WTC11 (cell line): ENCODE data around the gene CAV3. TPM values are rescaled to one million over a fixed set of nuclear protein-coding genes. Genes with fewer than 3 reads are reported as not detected.

Source experiments
- ATAC-seq: fragments of 200-7000 bp; cut with Tn5 transposase; 2 replicates; pipeline ENCODE4 v1.10.0; 2021; ENCODE audit warnings: mild to moderate bottlenecking, moderate library complexity
- CTCF ChIA-PET: fragments of 300-600 bp; sonication (Branson Sonifier 250); formaldehyde crosslinking; loops from one replicate; lab custom pipeline; 2021; ENCODE audit warnings: antibody characterized with exemption; lab: Charles Lee
- POLR2A ChIA-PET: fragments of 350-600 bp; sonication (Branson Sonifier 250); formaldehyde crosslinking; loops from one replicate; lab custom pipeline; 2021; ENCODE audit warnings: antibody characterized with exemption; lab: Charles Lee
- DNase-seq: peaks from one replicate; pipeline ENCODE4 v3.0.0; 2021; ENCODE audit warnings: low spot score
- H3K27ac Mint-ChIP-seq: 2 replicates; pipeline ENCODE4 v1.8.0; 2021; ENCODE audit warnings: mixed read lengths
- H3K27me3 Mint-ChIP-seq: 2 replicates; pipeline ENCODE4 v1.8.0; 2021; ENCODE audit warnings: low read depth, mild to moderate bottlenecking, moderate library complexity, mixed read lengths
- H3K36me3 Mint-ChIP-seq: 2 replicates; pipeline ENCODE4 v1.8.0; 2021; ENCODE audit warnings: mixed read lengths
- H3K4me1 Mint-ChIP-seq: 2 replicates; pipeline ENCODE4 v1.8.0; 2022; ENCODE audit warnings: mixed read lengths
- H3K4me3 Mint-ChIP-seq: 2 replicates; pipeline ENCODE4 v1.8.0; 2021; ENCODE audit warnings: mild to moderate bottlenecking, moderate library complexity, mixed read lengths
- H3K9me3 Mint-ChIP-seq: 2 replicates; pipeline ENCODE4 v1.8.0; 2021; ENCODE audit warnings: mixed read lengths
- ARID4B ChIP-seq: sonication (generic); formaldehyde crosslinking; IDR thresholded peaks from 2 replicates; pipeline ENCODE4 v1.8.0; 2023; ENCODE audit warnings: missing genetic modification reagents, mild to moderate bottlenecking, borderline replicate concordance
- ATF6 ChIP-seq: sonication (generic); formaldehyde crosslinking; IDR thresholded peaks from 2 replicates; pipeline ENCODE4 v1.8.1; 2023; ENCODE audit warnings: mild to moderate bottlenecking, missing genetic modification reagents
- CREM ChIP-seq: sonication (generic); formaldehyde crosslinking; IDR thresholded peaks from 2 replicates; pipeline ENCODE4 v1.8.1; 2022; ENCODE audit warnings: mild to moderate bottlenecking, missing genetic modification reagents, moderate library complexity
- ETV6 ChIP-seq: sonication (generic); formaldehyde crosslinking; IDR thresholded peaks from 2 replicates; pipeline ENCODE4 v1.8.1; 2022; ENCODE audit warnings: mild to moderate bottlenecking, missing genetic modification reagents
- GTF2I ChIP-seq: fragments of 250-450 bp; sonication (Bioruptor Pico); conservative IDR thresholded peaks from 2 replicates; pipeline ENCODE4 v1.4.0; 2021; ENCODE audit warnings: mild to moderate bottlenecking
- HMGA2 ChIP-seq: fragments of 250-450 bp; sonication (Bioruptor Pico); IDR thresholded peaks from 2 replicates; pipeline ENCODE4 v1.4.0; 2021; ENCODE audit warnings: mild to moderate bottlenecking, moderate library complexity
- HMGXB4 ChIP-seq: sonication (generic); formaldehyde crosslinking; IDR thresholded peaks from 2 replicates; pipeline ENCODE4 v1.8.1; 2023; ENCODE audit warnings: mild to moderate bottlenecking, moderate library complexity, missing genetic modification reagents
- KAT7 ChIP-seq: sonication (generic); formaldehyde crosslinking; IDR thresholded peaks from 2 replicates; pipeline ENCODE4 v1.8.1; 2023; ENCODE audit warnings: missing genetic modification reagents, mild to moderate bottlenecking, borderline replicate concordance
- MXD4 ChIP-seq: fragments of 250-450 bp; sonication (Bioruptor Pico); IDR thresholded peaks from 2 replicates; pipeline ENCODE4 v1.8.0; 2021; ENCODE audit warnings: mild to moderate bottlenecking, moderate library complexity, borderline replicate concordance
- NR1H2 ChIP-seq: sonication (generic); formaldehyde crosslinking; IDR thresholded peaks from 2 replicates; pipeline ENCODE4 v1.9.0; 2021; ENCODE audit warnings: mild to moderate bottlenecking, moderate library complexity, missing genetic modification reagents
- NR3C1 ChIP-seq: sonication (generic); formaldehyde crosslinking; conservative IDR thresholded peaks from 2 replicates; pipeline ENCODE4 v1.8.1; 2023; ENCODE audit warnings: low read depth, mild to moderate bottlenecking, missing genetic modification reagents
- SMAD4 ChIP-seq: sonication (generic); formaldehyde crosslinking; IDR thresholded peaks from 2 replicates; pipeline ENCODE4 v1.8.0; 2022; ENCODE audit warnings: mild to moderate bottlenecking, missing genetic modification reagents
- SP1 ChIP-seq: sonication (generic); formaldehyde crosslinking; conservative IDR thresholded peaks from 2 replicates; pipeline ENCODE4 v1.8.1; 2022; ENCODE audit warnings: missing genetic modification reagents
- ZNF232 ChIP-seq: sonication (generic); formaldehyde crosslinking; IDR thresholded peaks from 2 replicates; pipeline ENCODE4 v1.8.0; 2022; ENCODE audit warnings: mild to moderate bottlenecking, missing genetic modification reagents
- ZNF263 ChIP-seq: sonication (generic); formaldehyde crosslinking; IDR thresholded peaks from 2 replicates; pipeline ENCODE4 v1.8.1; 2022; ENCODE audit warnings: low read depth, mild to moderate bottlenecking, moderate library complexity, missing genetic modification reagents
- total RNA-seq: library from RNA; stranded (reverse); gene quantifications from 3 replicates; pipeline ENCODE4 v1.2.3, GENCODE V29; 2021
- TF ChIP-seq, protein P1 (sequence below): sonication (generic); formaldehyde crosslinking; IDR thresholded peaks from 2 replicates; pipeline ENCODE4 v1.8.0; 2022; ENCODE audit warnings: mild to moderate bottlenecking, missing genetic modification reagents
- TF ChIP-seq, protein P2 (sequence below): sonication (generic); formaldehyde crosslinking; conservative IDR thresholded peaks from 2 replicates; pipeline ENCODE4 v1.8.1; 2023; ENCODE audit warnings: mild to moderate bottlenecking, low read depth, missing genetic modification reagents, moderate library complexity

Gene CAV3
- total RNA-seq, 1 experiment from 2014 or later = not detected

DNA sequence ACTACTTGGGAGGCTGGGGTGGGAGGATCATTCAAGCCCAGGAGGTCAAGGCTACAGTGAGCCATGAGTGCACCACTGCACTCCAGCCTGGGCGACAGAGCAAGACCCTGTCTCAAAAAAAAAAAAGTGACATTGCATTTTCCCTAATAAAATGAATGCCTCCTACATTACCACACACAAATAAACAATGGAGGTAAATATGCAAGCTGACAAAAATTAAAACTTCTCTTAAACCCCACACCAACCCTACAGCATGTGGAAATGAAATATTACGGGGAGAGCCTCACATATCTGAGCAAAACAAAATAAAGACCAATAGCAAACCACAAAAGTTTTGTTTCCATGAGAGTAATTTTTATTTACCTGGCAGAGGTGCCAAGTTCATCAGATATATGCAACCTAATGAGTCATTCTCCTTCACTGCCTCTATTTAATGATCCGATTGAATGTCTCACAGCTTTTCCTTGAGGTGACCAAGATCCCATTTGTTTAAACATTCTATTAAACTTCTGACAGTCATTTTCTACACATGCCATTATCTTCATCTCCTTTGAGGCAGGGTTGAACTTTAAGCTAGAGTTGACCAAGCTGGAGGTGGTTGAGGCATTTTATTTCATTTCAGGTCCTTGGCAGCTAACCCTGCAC lies 9.4 kb upstream of the CAV3 start:
- ChIA-PET POLR2A (no interaction called here), CTCF (interaction anchor here (1.6 to 2.5 kb wide), 4 partner anchors 9 to 61 kb away, joined by 4 to 18 read pairs (median 8); partner anchors contain the start of gene OXTR)
- Mint-ChIP-seq H3K9me3 (peaks cover 12% of the 10 kb centered on the region), H3K27me3 (peaks cover 66% of the 10 kb centered on the region), H3K27ac (no peak overlapping the region), H3K4me1 (peaks cover 30% of the 10 kb centered on the region), H3K36me3 (peaks cover 4% of the 10 kb centered on the region; the same call in 1 of the 2 replicates), H3K4me3 (no peak overlapping the region)
- ATAC-seq (no peak), DNase-seq (no peak)
- TF ChIP-seq NR1H2 (CRISPR knock-in tag) (no peak), SMAD4 (CRISPR knock-in tag) (no peak), ATF6 (no peak), ZNF263 (CRISPR knock-in tag) (no peak), CREM (CRISPR knock-in tag) (no peak), MXD4 (no peak)

DNA sequence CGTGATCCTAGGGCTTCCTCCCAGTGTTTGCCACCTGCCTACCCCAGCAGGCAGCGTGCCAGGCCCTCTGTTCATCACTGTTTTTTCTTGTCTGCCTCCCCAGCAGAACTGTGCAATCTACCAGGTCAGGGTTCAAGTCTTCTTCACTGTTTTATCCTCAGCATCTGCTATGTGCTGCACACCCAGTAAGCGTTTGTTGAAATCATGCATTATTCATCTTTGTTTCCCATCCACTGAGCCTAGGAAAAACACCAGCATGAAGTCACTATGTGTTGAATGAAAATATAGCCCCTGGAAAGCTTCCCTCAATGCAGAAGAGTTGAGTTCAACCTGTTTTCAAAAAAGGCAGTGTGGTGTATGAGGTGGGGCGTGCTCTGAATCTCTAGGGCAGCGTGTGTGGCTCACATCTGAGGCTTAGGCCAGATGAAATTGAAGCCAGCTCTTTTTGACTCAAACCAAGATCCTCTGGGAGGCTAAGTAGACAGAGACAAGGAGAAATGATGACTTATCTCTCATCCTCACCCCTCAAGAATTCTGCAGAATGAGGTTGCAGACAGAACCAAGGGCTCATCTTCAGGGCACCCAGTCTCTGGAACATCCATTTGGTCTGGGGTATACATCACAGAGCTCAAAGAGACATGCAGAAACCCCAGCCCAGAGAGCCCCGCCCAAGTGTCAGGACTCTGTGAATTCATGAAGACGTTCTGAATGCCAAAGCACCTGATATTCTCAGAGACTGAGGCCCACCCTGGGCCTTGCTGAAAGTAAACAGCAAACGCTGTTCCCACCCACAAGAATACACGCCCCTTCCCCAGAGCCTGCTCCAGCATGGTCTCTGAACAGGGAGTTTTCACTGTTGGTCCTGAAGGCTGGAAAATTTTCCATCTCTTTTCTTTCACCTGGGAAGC lies 5.7 kb upstream of the CAV3 start:
- TF ChIP-seq GTF2I (CRISPR knock-in tag) (no peak), ZNF263 (CRISPR knock-in tag) (no peak), ARID4B (CRISPR knock-in tag) (no peak), ETV6 (CRISPR knock-in tag) (no peak), NR3C1 (CRISPR knock-in tag) (no peak), HMGXB4 (CRISPR knock-in tag) (no peak), KAT7 (CRISPR knock-in tag) (no peak), SP1 (CRISPR knock-in tag) (no peak), ZNF232 (CRISPR knock-in tag) (no peak), HMGA2 (CRISPR knock-in tag) (no peak)
- TF ChIP-seq, protein P1, sequence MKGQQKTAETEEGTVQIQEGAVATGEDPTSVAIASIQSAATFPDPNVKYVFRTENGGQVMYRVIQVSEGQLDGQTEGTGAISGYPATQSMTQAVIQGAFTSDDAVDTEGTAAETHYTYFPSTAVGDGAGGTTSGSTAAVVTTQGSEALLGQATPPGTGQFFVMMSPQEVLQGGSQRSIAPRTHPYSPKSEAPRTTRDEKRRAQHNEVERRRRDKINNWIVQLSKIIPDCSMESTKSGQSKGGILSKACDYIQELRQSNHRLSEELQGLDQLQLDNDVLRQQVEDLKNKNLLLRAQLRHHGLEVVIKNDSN (CRISPR knock-in tag) = no peak
- TF ChIP-seq, protein P2, sequence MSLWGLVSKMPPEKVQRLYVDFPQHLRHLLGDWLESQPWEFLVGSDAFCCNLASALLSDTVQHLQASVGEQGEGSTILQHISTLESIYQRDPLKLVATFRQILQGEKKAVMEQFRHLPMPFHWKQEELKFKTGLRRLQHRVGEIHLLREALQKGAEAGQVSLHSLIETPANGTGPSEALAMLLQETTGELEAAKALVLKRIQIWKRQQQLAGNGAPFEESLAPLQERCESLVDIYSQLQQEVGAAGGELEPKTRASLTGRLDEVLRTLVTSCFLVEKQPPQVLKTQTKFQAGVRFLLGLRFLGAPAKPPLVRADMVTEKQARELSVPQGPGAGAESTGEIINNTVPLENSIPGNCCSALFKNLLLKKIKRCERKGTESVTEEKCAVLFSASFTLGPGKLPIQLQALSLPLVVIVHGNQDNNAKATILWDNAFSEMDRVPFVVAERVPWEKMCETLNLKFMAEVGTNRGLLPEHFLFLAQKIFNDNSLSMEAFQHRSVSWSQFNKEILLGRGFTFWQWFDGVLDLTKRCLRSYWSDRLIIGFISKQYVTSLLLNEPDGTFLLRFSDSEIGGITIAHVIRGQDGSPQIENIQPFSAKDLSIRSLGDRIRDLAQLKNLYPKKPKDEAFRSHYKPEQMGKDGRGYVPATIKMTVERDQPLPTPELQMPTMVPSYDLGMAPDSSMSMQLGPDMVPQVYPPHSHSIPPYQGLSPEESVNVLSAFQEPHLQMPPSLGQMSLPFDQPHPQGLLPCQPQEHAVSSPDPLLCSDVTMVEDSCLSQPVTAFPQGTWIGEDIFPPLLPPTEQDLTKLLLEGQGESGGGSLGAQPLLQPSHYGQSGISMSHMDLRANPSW (CRISPR knock-in tag) = no peak
- ChIA-PET CTCF (interaction anchor here (1.0 to 1.2 kb wide), 3 partner anchors 14 to 260 kb away, joined by 3 to 5 read pairs (median 4); partner anchors contain the start of gene OXTR), POLR2A (no interaction called here)
- peaks cover 33% of the 10 kb centered on the region for H3K4me1 Mint-ChIP-seq
- H3K27me3 Mint-ChIP-seq = peaks cover 70% of the 10 kb centered on the region
- peaks cover 4% of the 10 kb centered on the region; the same call in 1 of the 2 replicates for H3K36me3 Mint-ChIP-seq
- no peak overlapping the region for H3K27ac Mint-ChIP-seq
- ATAC-seq = no peak
- H3K9me3 Mint-ChIP-seq = peaks cover 8% of the 10 kb centered on the region
- no peak for DNase-seq
- H3K4me3 Mint-ChIP-seq = no peak overlapping the region
